OCI-LY1 (cell line): ENCODE results near the gene COL23A1.

ENCODE experiments used
- EZH2 ChIP-seq: fragments of 200-600 bp; sonication (generic), shearing (Covaris generic); IDR thresholded peaks from 2 replicates; pipeline ENCODE4 v1.8.0; 2017; ENCODE audit warnings: borderline replicate concordance, mixed run types, mild to moderate bottlenecking, antibody characterized with exemption, low read length, moderate library complexity, mixed read lengths
- TF ChIP-seq, protein P1 (sequence below): fragments of 200-600 bp; sonication (generic), shearing (Covaris generic); IDR thresholded peaks from 2 replicates; pipeline ENCODE4 v1.5.1; 2017; ENCODE audit warnings: mild to moderate bottlenecking, antibody characterized with exemption, low read length, moderate library complexity, mixed read lengths

DNA sequence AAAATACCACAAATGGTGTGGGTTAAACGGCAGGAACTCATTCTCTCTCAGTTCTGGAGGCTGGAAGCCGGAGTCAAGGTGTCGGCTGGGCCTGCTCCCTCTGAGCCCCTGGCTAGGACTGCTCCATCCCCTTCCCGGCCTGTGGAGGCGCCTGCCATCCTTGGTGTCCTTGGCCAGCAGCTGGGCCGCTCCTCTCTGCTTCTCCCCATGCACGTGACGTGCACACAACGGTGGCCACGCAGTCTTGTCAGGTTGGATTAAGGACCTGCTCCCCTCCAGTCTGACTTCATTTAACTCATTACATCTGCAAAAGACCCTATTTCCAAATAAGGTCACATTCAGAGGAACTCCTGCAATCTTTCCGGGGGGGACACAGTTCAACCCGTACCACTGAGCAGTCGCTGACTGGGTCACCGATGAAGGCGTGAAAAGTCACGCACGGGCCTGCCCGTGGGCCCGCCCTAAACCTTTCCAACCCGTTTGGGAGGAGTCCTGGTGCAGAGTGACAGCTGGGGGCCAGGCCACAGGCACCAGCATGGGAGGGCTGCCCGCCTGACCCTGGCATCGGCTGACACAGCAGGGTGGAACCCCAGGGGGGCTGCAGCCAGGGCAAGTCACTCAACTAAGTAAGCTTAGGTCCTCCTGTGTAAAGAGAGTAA, 135.2 kb downstream of the COL23A1 start:
- TF ChIP-seq, protein P1, sequence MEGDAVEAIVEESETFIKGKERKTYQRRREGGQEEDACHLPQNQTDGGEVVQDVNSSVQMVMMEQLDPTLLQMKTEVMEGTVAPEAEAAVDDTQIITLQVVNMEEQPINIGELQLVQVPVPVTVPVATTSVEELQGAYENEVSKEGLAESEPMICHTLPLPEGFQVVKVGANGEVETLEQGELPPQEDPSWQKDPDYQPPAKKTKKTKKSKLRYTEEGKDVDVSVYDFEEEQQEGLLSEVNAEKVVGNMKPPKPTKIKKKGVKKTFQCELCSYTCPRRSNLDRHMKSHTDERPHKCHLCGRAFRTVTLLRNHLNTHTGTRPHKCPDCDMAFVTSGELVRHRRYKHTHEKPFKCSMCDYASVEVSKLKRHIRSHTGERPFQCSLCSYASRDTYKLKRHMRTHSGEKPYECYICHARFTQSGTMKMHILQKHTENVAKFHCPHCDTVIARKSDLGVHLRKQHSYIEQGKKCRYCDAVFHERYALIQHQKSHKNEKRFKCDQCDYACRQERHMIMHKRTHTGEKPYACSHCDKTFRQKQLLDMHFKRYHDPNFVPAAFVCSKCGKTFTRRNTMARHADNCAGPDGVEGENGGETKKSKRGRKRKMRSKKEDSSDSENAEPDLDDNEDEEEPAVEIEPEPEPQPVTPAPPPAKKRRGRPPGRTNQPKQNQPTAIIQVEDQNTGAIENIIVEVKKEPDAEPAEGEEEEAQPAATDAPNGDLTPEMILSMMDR: no peak
- no peak for TF ChIP-seq EZH2
